ENCODE data around the gene COL27A1. TPM values are rescaled to one million over a fixed set of nuclear protein-coding genes. Genes with fewer than 3 reads are reported as not detected.

The COL27A1 gene
- not detected for polyA plus RNA-seq (2012; ENCODE audit: missing spikeins)

GRCh38 chr9:114155263-114155994 is at the start of gene COL27A1:
COL27A1 (plus strand) TSS chr9:114155537; CDS start chr9:114155951, 414 bp downstream.
- FAIRE-seq = peak; percentile 85
- peak; percentile 85 for DNase-seq (ENCODE audit: insufficient read length)
- no peak for TF ChIP-seq POLR2A (IDR thresholded peaks at IDR 0.05; ENCODE audit: low read depth, low read length)
- TF ChIP-seq POLR2AphosphoS5 (IDR thresholded peaks at IDR 0.05; ENCODE audit: low read depth, low read length) = no peak
- no peak for TF ChIP-seq TAF1 (IDR thresholded peaks at IDR 0.05; ENCODE audit: borderline replicate concordance, low read depth, low read length)

- FAIRE-seq (no peak), DNase-seq (ENCODE audit: insufficient read length) (no peak)
- TF ChIP-seq POLR2A (IDR thresholded peaks at IDR 0.05; ENCODE audit: low read depth, low read length) (no peak), POLR2AphosphoS5 (IDR thresholded peaks at IDR 0.05; ENCODE audit: low read depth, low read length) (no peak), TAF1 (IDR thresholded peaks at IDR 0.05; ENCODE audit: borderline replicate concordance, low read depth, low read length) (no peak)
Measured at GRCh38 chr9:114107286-114108001, 47.9 kb upstream of the COL27A1 start.

GRCh38 chr9:114108016-114108833 is 47.1 kb upstream of the COL27A1 start:
- DNase-seq (ENCODE audit: insufficient read length) (peak; percentile 53), FAIRE-seq (peak; percentile 46)
- no peak for TF ChIP-seq TAF1 (IDR thresholded peaks at IDR 0.05; ENCODE audit: borderline replicate concordance, low read depth, low read length)
- no peak for TF ChIP-seq POLR2AphosphoS5 (IDR thresholded peaks at IDR 0.05; ENCODE audit: low read depth, low read length)
- no peak for TF ChIP-seq POLR2A (IDR thresholded peaks at IDR 0.05; ENCODE audit: low read depth, low read length)

- FAIRE-seq (no peak), DNase-seq (ENCODE audit: insufficient read length) (no peak)
- TF ChIP-seq POLR2A (IDR thresholded peaks at IDR 0.05; ENCODE audit: low read depth, low read length) (no peak), TAF1 (IDR thresholded peaks at IDR 0.05; ENCODE audit: borderline replicate concordance, low read depth, low read length) (no peak), POLR2AphosphoS5 (IDR thresholded peaks at IDR 0.05; ENCODE audit: low read depth, low read length) (no peak)
Measured at GRCh38 chr9:114109124-114109523, 46.2 kb upstream of the COL27A1 start.

GRCh38 chr9:114110180-114110579 is 45.2 kb upstream of the COL27A1 start:
- FAIRE-seq = no peak
- no peak for TF ChIP-seq TAF1 (IDR thresholded peaks at IDR 0.05; ENCODE audit: borderline replicate concordance, low read depth, low read length)
- TF ChIP-seq POLR2A (IDR thresholded peaks at IDR 0.05; ENCODE audit: low read depth, low read length) = no peak
- no peak for TF ChIP-seq POLR2AphosphoS5 (IDR thresholded peaks at IDR 0.05; ENCODE audit: low read depth, low read length)
- no peak for DNase-seq (ENCODE audit: insufficient read length)

- no peak for TF ChIP-seq TAF1 (IDR thresholded peaks at IDR 0.05; ENCODE audit: borderline replicate concordance, low read depth, low read length)
- no peak for TF ChIP-seq POLR2AphosphoS5 (IDR thresholded peaks at IDR 0.05; ENCODE audit: low read depth, low read length)
- no peak for TF ChIP-seq POLR2A (IDR thresholded peaks at IDR 0.05; ENCODE audit: low read depth, low read length)
- no peak for DNase-seq (ENCODE audit: insufficient read length)
Measured at GRCh38 chr9:114112325-114112724, 43.0 kb upstream of the COL27A1 start.

GRCh38 chr9:114112778-114113584 is 42.4 kb upstream of the COL27A1 start:
- FAIRE-seq (no peak), DNase-seq (ENCODE audit: insufficient read length) (no peak)
- TF ChIP-seq TAF1 (IDR thresholded peaks at IDR 0.05; ENCODE audit: borderline replicate concordance, low read depth, low read length) = no peak
- no peak for TF ChIP-seq POLR2A (IDR thresholded peaks at IDR 0.05; ENCODE audit: low read depth, low read length)
- TF ChIP-seq POLR2AphosphoS5 (IDR thresholded peaks at IDR 0.05; ENCODE audit: low read depth, low read length) = no peak

More at GRCh38 chr9:114112325-114112724, 43.0 kb upstream of the COL27A1 start:
- no peak for FAIRE-seq

GRCh38 chr9:114114364-114114763 is 41.0 kb upstream of the COL27A1 start:
- DNase-seq (ENCODE audit: insufficient read length) (no peak), FAIRE-seq (no peak)
- TF ChIP-seq POLR2A (IDR thresholded peaks at IDR 0.05; ENCODE audit: low read depth, low read length) (no peak), TAF1 (IDR thresholded peaks at IDR 0.05; ENCODE audit: borderline replicate concordance, low read depth, low read length) (no peak), POLR2AphosphoS5 (IDR thresholded peaks at IDR 0.05; ENCODE audit: low read depth, low read length) (no peak)

GRCh38 chr9:114115654-114116125 is 39.6 kb upstream of the COL27A1 start:
- FAIRE-seq (no peak), DNase-seq (ENCODE audit: insufficient read length) (no peak)
- TF ChIP-seq TAF1 (IDR thresholded peaks at IDR 0.05; ENCODE audit: borderline replicate concordance, low read depth, low read length) = no peak
- no peak for TF ChIP-seq POLR2AphosphoS5 (IDR thresholded peaks at IDR 0.05; ENCODE audit: low read depth, low read length)
- TF ChIP-seq POLR2A (IDR thresholded peaks at IDR 0.05; ENCODE audit: low read depth, low read length) = no peak

GRCh38 chr9:114116126-114116747 is 39.1 kb upstream of the COL27A1 start:
- no peak for DNase-seq (ENCODE audit: insufficient read length)
- no peak for FAIRE-seq
- no peak for TF ChIP-seq POLR2A (IDR thresholded peaks at IDR 0.05; ENCODE audit: low read depth, low read length)
- TF ChIP-seq POLR2AphosphoS5 (IDR thresholded peaks at IDR 0.05; ENCODE audit: low read depth, low read length) = no peak
- no peak for TF ChIP-seq TAF1 (IDR thresholded peaks at IDR 0.05; ENCODE audit: borderline replicate concordance, low read depth, low read length)

Data from GM12892 (cell line).